GM13976 (cell line): ENCODE data around the gene TMED10.
A peak's percentile ranks its signal among the peaks of the same experiment; 100 is the strongest.

Source experiments
- DNase-seq: peaks from one replicate; pipeline ENCODE4 v3.0.0; 2012; ENCODE audit warnings: low spot score
- CTCF ChIP-seq: IDR thresholded peaks from 2 replicates; pipeline ENCODE4 v1.5.1; 2012; ENCODE audit warnings: borderline replicate concordance, mild to moderate bottlenecking; ENCODE audit not compliant: insufficient read depth; ENCODE audit errors: extremely low read depth, missing control alignments, control extremely low read depth
- in situ Hi-C: fragments of 300-500 bp; cut with MboI; formaldehyde crosslinking; loops from one replicate; pipeline ENCODE4 v1.12.0; 2022; ENCODE audit warnings: low sequenced_read_pairs, mixed read lengths, inconsistent platforms; ENCODE audit not compliant: unreplicated experiment

Gene TMED10

DNA sequence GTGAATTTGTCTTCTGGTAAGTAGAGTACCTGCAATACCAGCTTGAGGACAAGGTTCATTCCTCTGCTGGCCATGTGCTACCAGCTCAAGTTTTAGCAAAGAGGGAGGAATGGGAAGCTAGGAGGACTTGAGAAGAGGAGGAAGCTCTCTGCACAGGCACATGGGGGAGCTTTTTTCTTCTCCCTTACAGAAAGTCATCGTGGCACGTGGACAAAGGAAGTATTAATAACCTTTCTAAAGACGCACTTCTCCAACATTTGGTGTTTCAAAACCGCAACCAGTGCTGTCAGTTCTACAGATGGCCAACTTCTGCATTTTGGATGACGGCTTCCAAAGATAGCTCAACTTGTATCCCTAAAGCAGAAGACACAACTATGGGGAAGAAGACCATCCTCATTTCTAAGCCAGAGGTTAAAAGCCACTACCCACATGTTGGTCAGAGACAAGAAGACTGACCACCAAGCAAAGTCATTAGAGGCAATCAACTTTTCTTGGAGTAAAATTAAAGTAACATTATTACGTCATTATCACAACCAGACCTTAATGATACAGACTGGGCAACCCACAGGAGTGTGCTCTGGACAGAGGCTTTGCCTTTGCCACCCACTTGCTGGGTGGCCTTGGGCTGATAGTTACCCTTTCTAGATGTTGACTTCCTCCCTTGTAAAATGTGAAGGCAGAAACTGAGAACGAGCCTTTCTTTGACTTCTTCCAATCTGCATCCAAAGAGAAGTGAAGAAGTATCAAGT lies 12.3 kb upstream of the TMED10 start:
- in situ Hi-C loops: no loop called here
- peak; percentile 46 for DNase-seq
- TF ChIP-seq CTCF: no peak

GRCh38 chr14:75188086-75188485 lies 11.7 kb upstream of the TMED10 start:
- no peak for TF ChIP-seq CTCF
- no peak for DNase-seq
- in situ Hi-C loops: no loop called here

- DNase-seq: no peak
- no peak for TF ChIP-seq CTCF
- in situ Hi-C loops: no loop called here
Measured at GRCh38 chr14:75186953-75187352, 10.5 kb upstream of the TMED10 start.

DNA sequence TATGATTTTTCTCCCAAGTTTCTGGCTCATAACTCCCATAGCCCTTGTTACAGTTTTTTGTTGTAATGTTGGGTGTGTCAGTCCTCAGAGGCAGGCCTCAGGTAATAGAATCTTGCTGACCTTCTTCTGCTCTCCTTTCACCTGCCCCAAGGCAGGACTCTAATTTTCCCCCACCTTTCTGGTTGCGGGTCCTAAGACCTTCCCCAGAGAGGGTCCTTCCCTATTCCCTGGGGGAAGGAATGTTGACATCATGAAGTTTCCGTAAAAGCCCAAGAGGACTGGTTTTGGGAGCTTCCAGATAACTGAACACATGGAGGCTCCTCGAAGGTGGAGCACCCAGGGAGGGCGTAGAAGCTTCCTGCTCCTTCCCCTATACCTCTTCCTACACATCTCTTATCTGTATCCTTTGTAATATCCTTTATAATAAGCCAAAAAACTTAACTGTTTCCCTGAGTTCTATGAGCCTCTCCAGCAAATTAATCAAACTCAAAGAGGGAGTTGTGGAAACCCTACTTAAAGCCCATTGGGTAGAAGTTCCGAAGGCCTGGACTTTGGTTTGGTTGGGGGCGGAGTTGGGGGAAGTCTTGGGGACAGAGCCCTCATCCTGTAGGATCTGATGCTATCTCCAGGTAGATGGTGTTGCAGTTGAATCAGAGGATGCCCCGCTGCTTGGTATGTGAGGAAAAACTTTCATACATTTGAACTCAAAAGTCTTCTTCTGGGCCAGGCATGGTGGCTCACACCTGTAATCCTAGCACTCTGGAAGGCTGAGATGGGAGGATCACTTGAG lies 9.0 kb upstream of the TMED10 start:
- no peak for TF ChIP-seq CTCF
- in situ Hi-C loops: no loop called here
- no peak for DNase-seq

- no peak for TF ChIP-seq CTCF
- in situ Hi-C loops: no loop called here
- DNase-seq: peak; percentile 38
Measured at GRCh38 chr14:75184492-75184891, 8.1 kb upstream of the TMED10 start.

- no peak for DNase-seq
- in situ Hi-C loops: no loop called here
- no peak for TF ChIP-seq CTCF
Measured at GRCh38 chr14:75184039-75184438, 7.6 kb upstream of the TMED10 start.
